PC-9 (cell line): ENCODE results near the gene CFAP20DC. TPM values are rescaled to one million over a fixed set of nuclear protein-coding genes. Genes with fewer than 3 reads are reported as not detected.

Experiments used
- BruUV-seq: library from RNA; stranded (reverse); fragments of 400-500 nt; replicated peaks from 2 replicates; lab custom pipeline; 2021; lab: Mats Ljungman, UMichigan
- CTCF ChIA-PET: fragments of 300-600 bp; sonication (Branson Sonifier 250); formaldehyde crosslinking; loops from one replicate; lab custom pipeline; 2022; ENCODE audit warnings: antibody characterized with exemption; lab: Charles Lee
- POLR2A ChIA-PET: fragments of 300-600 bp; sonication (Branson Sonifier 250); formaldehyde crosslinking; loops from one replicate; lab custom pipeline; 2022; ENCODE audit warnings: antibody characterized with exemption; ENCODE audit not compliant: unreplicated experiment; lab: Charles Lee
- DNase-seq, 2 experiments: peaks; one replicate each; pipeline versions ENCODE4 v3.0.0 to v3.0.0-alpha.2; 2015 to 2022; ENCODE audit warnings: mixed read lengths in 1 of 2
- H2AFZ ChIP-seq: fragments of 200-600 bp; sonication (generic); 2 replicates; pipeline ENCODE4 v1.8.1; 2017; ENCODE audit warnings: antibody characterized with exemption
- H3F3A ChIP-seq: fragments of 200-600 bp; sonication (generic); 2 replicates; pipeline ENCODE4 v1.8.1; 2017; ENCODE audit warnings: antibody characterized with exemption, mild to moderate bottlenecking, low read depth; ENCODE audit not compliant: insufficient read depth
- H3K27ac ChIP-seq: fragments of 200-600 bp; sonication (generic); 2 replicates; pipeline ENCODE4 v1.6.1; 2016; ENCODE audit warnings: mixed run types
- H3K27me3 ChIP-seq: fragments of 200-600 bp; sonication (generic); 2 replicates; pipeline ENCODE4 v1.6.1; 2016; ENCODE audit warnings: low read depth, mixed run types; ENCODE audit not compliant: insufficient read depth
- H3K36me3 ChIP-seq: fragments of 200-600 bp; sonication (generic); 2 replicates; pipeline ENCODE4 v1.6.1; 2016; ENCODE audit warnings: low read depth, mixed run types
- H3K4me1 ChIP-seq: fragments of 200-600 bp; sonication (generic); replicated peaks from 2 replicates; pipeline ENCODE4 v1.6.1; 2016; ENCODE audit warnings: mixed run types; ENCODE audit not compliant: insufficient read depth
- H3K4me2 ChIP-seq: fragments of 200-600 bp; sonication (generic); 2 replicates; pipeline ENCODE4 v1.6.1; 2017; ENCODE audit warnings: mixed run types
- H3K4me3 ChIP-seq: fragments of 200-600 bp; sonication (generic); 2 replicates; pipeline ENCODE4 v1.6.1; 2016; ENCODE audit warnings: mixed run types
- H3K79me2 ChIP-seq: fragments of 200-600 bp; sonication (generic); 2 replicates; pipeline ENCODE4 v1.6.1; 2017; ENCODE audit warnings: low read depth, mixed run types
- H3K9me2 ChIP-seq: fragments of 200-600 bp; sonication (generic); 2 replicates; pipeline ENCODE4 v1.8.1; 2017; ENCODE audit warnings: mild to moderate bottlenecking; ENCODE audit not compliant: insufficient read depth
- H3K9me3 ChIP-seq: fragments of 200-600 bp; sonication (generic); 2 replicates; pipeline ENCODE4 v1.8.1; 2016; ENCODE audit warnings: low read depth; ENCODE audit not compliant: insufficient read depth
- H4K20me1 ChIP-seq: fragments of 200-600 bp; sonication (generic); 2 replicates; pipeline ENCODE4 v1.8.1; 2017; ENCODE audit not compliant: insufficient read depth
- CTCF ChIP-seq: fragments of 200-600 bp; sonication (generic); conservative IDR thresholded peaks from 2 replicates; pipeline ENCODE4 v1.6.1; 2017; ENCODE audit warnings: mixed run types, antibody characterized with exemption, mild to moderate bottlenecking, moderate library complexity
- EZH2 ChIP-seq: fragments of 200-600 bp; sonication (generic); IDR thresholded peaks from 2 replicates; pipeline ENCODE4 v1.8.0; 2017; ENCODE audit warnings: antibody characterized with exemption, low read depth
- intact Hi-C: fragments of 100-400 bp; cut with micrococcal nuclease; formaldehyde crosslinking; loops from one replicate; pipeline ENCODE4 v1.10.0; 2022; ENCODE audit not compliant: unreplicated experiment
- total RNA-seq: library from RNA; stranded (reverse); gene quantifications from 2 replicates; pipeline ENCODE4 v1.2.3, GENCODE V29; 2021

Gene CFAP20DC
- total RNA-seq, 1 experiment from 2014 or later, result 6.7 TPM

DNA sequence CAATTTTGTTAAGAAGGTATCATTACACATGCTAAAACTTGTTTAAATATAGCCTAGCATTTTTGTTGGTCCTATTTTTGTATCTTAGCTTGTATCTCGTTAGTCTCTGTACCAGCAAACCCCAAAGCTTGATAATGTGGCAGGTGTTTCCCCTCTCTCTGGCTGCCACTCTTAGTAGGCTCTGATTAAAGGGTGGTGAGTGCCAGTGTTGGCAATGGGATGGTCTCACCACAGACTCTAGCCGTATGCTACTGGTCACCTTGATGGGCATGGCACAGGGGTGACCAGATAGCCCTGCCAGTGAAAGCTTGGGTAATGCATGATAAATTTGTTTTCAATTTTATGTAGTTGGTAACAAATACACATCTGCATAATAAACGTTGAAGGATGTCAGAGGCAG is 188.3 kb downstream of the CFAP20DC start:
- no TSS peak for BruUV-seq
- CTCF ChIA-PET, result no interaction called here
- no peak overlapping the region for H2AFZ ChIP-seq

GRCh38 chr3:58858126-58858525 is 191.7 kb downstream of the CFAP20DC start:
- H3K4me3 ChIP-seq, result no peak overlapping the region
- H2AFZ ChIP-seq, result no peak overlapping the region
- H3K27me3 ChIP-seq, result no peaks in the 10 kb centered on the region
- intact Hi-C loops, result no loop called here
- no peak overlapping the region for H3K27ac ChIP-seq
- CTCF ChIA-PET, result no interaction called here
- no peaks in the 10 kb centered on the region for H3K9me3 ChIP-seq
- H3K36me3 ChIP-seq, result no peaks in the 10 kb centered on the region
- H3K4me2 ChIP-seq, result no peak overlapping the region
- no peaks in the 10 kb centered on the region for H4K20me1 ChIP-seq
- no peaks in the 10 kb centered on the region for H3K79me2 ChIP-seq
- H3K4me1 ChIP-seq, result no peaks in the 10 kb centered on the region
- no peak for DNase-seq
- BruUV-seq, result no TSS peak
- no peaks in the 10 kb centered on the region for H3F3A ChIP-seq
- H3K9me2 ChIP-seq, result no peaks in the 10 kb centered on the region
- POLR2A ChIA-PET, result no interaction called here
- TF ChIP-seq EZH2 (no peak), CTCF (no peak)

More for the DNA sequence above, 188.3 kb downstream of the CFAP20DC start:
- TF ChIP-seq CTCF (no peak), EZH2 (no peak)
- H3K27me3 ChIP-seq, result no peaks in the 10 kb centered on the region
- H4K20me1 ChIP-seq, result no peaks in the 10 kb centered on the region
- no peak overlapping the region for H3K4me2 ChIP-seq
- H3K4me3 ChIP-seq, result no peak overlapping the region
- H3K79me2 ChIP-seq, result no peaks in the 10 kb centered on the region
- H3K9me3 ChIP-seq, result no peaks in the 10 kb centered on the region
- no peak overlapping the region for H3K27ac ChIP-seq
- intact Hi-C loops, result no loop called here
- no peaks in the 10 kb centered on the region for H3K4me1 ChIP-seq
- DNase-seq, result no peak
- no peaks in the 10 kb centered on the region for H3K9me2 ChIP-seq
- POLR2A ChIA-PET, result no interaction called here
- H3K36me3 ChIP-seq, result no peaks in the 10 kb centered on the region
- H3F3A ChIP-seq, result no peaks in the 10 kb centered on the region

- no peaks in the 10 kb centered on the region for H3K4me1 ChIP-seq
- no peaks in the 10 kb centered on the region for H4K20me1 ChIP-seq
- no peaks in the 10 kb centered on the region for H3K79me2 ChIP-seq
- POLR2A ChIA-PET, result no interaction called here
- H2AFZ ChIP-seq, result no peak overlapping the region
- no peak for DNase-seq
- H3K4me3 ChIP-seq, result no peak overlapping the region
- no peaks in the 10 kb centered on the region for H3K9me3 ChIP-seq
- BruUV-seq, result no TSS peak
- H3K36me3 ChIP-seq, result no peaks in the 10 kb centered on the region
- intact Hi-C loops, result no loop called here
- no peaks in the 10 kb centered on the region for H3F3A ChIP-seq
- CTCF ChIA-PET, result no interaction called here
- TF ChIP-seq EZH2, result no peak
- TF ChIP-seq CTCF, result no peak
- no peaks in the 10 kb centered on the region for H3K27me3 ChIP-seq
- no peaks in the 10 kb centered on the region for H3K9me2 ChIP-seq
- no peak overlapping the region for H3K27ac ChIP-seq
- H3K4me2 ChIP-seq, result no peak overlapping the region
These were observed 192.4 kb downstream of the CFAP20DC start for GRCh38 chr3:58857402-58857801.
